ENCODE measurements around the gene RFX2. TPM values are rescaled to one million over a fixed set of nuclear protein-coding genes. Genes with fewer than 3 reads are reported as not detected.
"Not testable (repeated sequence)": the region's sequence is repeated elsewhere in the genome, so short reads cannot be mapped to it uniquely, and the experiment has no call there.

The RFX2 gene
- total RNA-seq, 3 donors from 2014 or later = 6.1 to 16.2 (median 9.2) TPM

DNA sequence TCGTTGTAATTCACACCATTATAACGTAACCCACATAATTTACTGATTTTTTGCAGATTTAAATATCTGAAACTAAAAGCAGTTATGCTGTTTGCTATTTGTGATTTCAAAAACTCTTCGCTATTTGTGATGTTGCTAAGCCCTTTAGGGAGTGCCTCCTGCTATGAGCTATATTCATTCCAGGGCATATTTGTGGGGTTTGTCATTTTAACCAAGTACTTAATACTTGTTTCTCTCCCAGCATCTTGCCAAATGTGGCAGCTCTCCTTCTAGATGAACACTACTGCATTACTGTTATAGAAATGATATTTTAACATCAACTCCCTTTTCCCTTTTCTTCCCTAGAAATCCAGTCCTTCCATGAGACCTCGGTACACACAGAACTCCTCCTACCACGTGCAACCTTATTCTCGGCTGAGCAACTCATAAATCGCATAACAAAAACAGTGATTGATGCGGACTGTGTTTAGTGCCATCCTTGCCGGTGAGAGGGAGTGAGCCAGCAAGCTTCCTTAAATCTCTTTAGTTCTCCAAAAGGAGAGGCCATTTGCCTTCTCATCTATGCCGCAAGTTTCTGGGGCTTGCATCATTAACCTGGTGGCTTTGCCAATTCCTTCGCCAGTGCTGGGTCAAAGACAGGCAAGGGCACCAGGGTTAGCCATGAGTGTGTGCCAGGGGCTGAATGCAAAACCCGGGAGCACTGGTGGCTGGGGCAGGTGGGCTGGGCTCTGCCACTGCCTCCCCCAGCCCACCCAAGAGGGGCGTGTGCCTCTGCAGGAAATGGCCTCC is 33.4 kb downstream of the RFX2 start:
- no peaks in the 10 kb centered on the region for H3K27me3 ChIP-seq
- H3K9me3 ChIP-seq = no peaks in the 10 kb centered on the region
- DNase-seq (ENCODE audit: low spot score in 2 of 2) = no peak
- H3K27ac ChIP-seq = peak overlapping the region; percentile 36 to 61
- H3K4me1 ChIP-seq = no peaks in the 10 kb centered on the region
- TF ChIP-seq POLR2AphosphoS5 (IDR thresholded peaks at IDR 0.05) (no peak), POLR2A (IDR thresholded peaks at IDR 0.05) (no peak)
- TF ChIP-seq, protein P1, sequence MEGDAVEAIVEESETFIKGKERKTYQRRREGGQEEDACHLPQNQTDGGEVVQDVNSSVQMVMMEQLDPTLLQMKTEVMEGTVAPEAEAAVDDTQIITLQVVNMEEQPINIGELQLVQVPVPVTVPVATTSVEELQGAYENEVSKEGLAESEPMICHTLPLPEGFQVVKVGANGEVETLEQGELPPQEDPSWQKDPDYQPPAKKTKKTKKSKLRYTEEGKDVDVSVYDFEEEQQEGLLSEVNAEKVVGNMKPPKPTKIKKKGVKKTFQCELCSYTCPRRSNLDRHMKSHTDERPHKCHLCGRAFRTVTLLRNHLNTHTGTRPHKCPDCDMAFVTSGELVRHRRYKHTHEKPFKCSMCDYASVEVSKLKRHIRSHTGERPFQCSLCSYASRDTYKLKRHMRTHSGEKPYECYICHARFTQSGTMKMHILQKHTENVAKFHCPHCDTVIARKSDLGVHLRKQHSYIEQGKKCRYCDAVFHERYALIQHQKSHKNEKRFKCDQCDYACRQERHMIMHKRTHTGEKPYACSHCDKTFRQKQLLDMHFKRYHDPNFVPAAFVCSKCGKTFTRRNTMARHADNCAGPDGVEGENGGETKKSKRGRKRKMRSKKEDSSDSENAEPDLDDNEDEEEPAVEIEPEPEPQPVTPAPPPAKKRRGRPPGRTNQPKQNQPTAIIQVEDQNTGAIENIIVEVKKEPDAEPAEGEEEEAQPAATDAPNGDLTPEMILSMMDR (IDR thresholded peaks at IDR 0.05) = no peak
- no peaks in the 10 kb centered on the region for H3K36me3 ChIP-seq
- H3K4me3 ChIP-seq = no peak overlapping the region
- intact Hi-C loops (cut with DNase I; ENCODE audit: low total_unique reads) = no loop called here

DNA sequence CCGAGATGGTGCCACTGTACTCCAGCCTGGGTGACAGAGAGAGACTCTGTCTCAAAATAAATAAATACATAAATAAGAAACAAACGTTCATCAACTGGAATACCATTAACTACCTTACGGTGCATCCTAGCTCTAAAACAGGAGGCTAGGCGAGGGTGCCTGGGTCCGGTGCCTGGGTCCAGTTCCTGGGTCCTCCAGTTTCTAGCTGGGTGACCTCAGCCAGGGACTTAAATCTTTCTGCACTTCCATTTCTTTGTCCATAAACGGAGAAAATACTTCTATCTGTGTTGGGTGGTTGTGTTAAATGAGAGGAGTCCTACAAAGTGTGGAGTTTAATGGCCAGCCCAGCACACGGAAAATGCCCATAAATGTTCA is 34.0 kb downstream of the RFX2 start:
- intact Hi-C loops (cut with DNase I; ENCODE audit: low total_unique reads) = no loop called here
- no peak for TF ChIP-seq POLR2AphosphoS5 (IDR thresholded peaks at IDR 0.05)
- TF ChIP-seq, protein P1 (IDR thresholded peaks at IDR 0.05) = no peak
- TF ChIP-seq POLR2A (IDR thresholded peaks at IDR 0.05) = no peak
- Histone ChIP-seq H3K36me3 (no peaks in the 10 kb centered on the region), H3K27me3 (no peaks in the 10 kb centered on the region), H3K27ac (peak overlapping the region; percentile 18 to 61), H3K4me3 (no peak overlapping the region), H3K4me1 (no peaks in the 10 kb centered on the region), H3K9me3 (no peaks in the 10 kb centered on the region)
- no peak for DNase-seq (ENCODE audit: low spot score in 2 of 2)

DNA sequence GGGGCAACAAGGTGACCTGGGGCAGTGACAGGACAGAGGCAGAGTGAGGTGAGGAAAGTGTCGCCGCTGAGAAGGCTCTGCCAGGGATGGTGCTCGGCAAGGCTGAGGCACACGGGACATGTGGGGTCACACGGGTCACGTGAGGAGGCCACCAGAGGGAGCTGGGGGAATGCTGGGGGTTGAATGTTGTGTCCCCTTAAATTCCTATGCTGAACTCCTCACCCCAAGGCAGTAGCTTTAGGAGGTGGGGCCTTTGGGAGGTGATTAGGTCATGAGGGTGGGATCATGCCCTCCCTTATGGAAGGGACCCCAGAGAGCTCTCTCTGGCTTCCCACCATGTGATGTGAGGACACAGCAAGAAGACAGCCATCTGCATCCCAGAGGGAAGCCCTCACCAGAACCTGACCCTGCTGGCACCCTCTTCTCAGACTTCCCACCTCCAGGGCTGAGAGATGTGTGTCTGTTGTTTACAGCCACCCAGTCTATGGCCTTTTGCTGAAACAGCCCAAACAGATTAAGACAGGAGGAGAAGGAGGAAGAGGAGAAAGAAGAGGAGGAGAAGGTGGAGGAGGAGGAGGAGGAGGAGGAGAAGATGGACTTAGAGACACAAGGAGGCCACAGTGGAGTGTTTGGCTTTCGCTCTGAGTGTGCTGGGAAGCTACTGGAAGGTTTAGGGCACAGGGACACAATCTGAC is 35.4 kb downstream of the RFX2 start:
- TF ChIP-seq POLR2A (IDR thresholded peaks at IDR 0.05) = no peak
- TF ChIP-seq, protein P1 (IDR thresholded peaks at IDR 0.05) = no peak
- no peaks in the 10 kb centered on the region for H3K36me3 ChIP-seq
- no peaks in the 10 kb centered on the region for H3K27me3 ChIP-seq
- peak in 1 of 2 donors; percentile 13 for DNase-seq (ENCODE audit: low spot score in 2 of 2)
- no peaks in the 10 kb centered on the region for H3K4me1 ChIP-seq
- H3K27ac ChIP-seq = peak overlapping the region in 1 of 2 donors; percentile 19
- H3K4me3 ChIP-seq = no peak overlapping the region
- no peaks in the 10 kb centered on the region for H3K9me3 ChIP-seq
- intact Hi-C loops (cut with DNase I; ENCODE audit: low total_unique reads) = loop anchor here (1.0 kb wide), 1 partner anchor 26 kb away; no protein-coding TSS in a partner anchor

DNA sequence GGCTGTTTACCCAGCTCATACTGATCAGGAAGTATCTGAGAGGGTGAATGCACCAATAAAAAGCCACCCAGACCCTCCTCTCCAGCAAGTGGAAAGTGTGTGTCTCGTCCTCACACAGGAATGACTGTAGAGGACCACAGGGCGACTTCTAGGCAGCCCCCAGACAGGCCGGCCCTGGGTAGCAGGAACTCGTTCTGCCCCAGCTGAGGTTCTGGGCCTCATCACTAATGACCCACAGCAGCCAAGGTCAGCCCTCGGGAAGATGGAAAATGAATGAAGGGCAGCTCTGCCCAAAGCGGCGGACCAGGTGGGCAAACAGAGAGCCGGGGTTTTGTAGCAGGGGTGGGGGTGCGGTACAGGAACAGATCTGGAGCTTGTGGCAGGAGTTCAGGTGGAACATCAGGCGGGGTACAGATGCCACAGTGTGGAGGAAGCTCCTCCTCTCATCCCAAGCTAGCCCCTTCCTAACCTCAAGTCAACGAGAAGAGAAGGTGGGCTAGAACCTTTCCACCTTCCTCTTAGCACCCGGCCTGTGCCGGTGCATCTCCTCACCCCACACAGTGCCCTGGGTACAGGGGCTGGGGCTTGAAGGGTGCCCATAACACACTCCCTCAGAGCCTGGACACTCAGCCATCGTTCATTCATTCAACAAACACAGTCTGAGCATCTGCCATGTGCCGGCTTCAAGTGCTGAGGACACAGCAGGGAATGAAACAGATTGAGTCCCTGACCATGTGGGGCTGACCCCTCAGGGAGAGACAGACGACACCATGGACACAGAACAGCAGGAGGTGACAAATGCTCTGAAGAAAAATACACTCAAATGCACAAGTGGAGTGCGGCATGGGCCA is 36.2 kb downstream of the RFX2 start:
- DNase-seq (ENCODE audit: low spot score in 2 of 2) = peak in 1 of 2 donors; percentile 12
- no peaks in the 10 kb centered on the region for H3K4me1 ChIP-seq
- intact Hi-C loops (cut with DNase I; ENCODE audit: low total_unique reads) = no loop called here
- peak overlapping the region in 1 of 2 donors; percentile 19 for H3K27ac ChIP-seq
- no peaks in the 10 kb centered on the region for H3K27me3 ChIP-seq
- no peaks in the 10 kb centered on the region for H3K36me3 ChIP-seq
- TF ChIP-seq POLR2AphosphoS5 (IDR thresholded peaks at IDR 0.05) = no peak
- TF ChIP-seq, protein P1 (IDR thresholded peaks at IDR 0.05) = no peak
- no peak for TF ChIP-seq POLR2A (IDR thresholded peaks at IDR 0.05)
- H3K9me3 ChIP-seq = no peaks in the 10 kb centered on the region
- no peak overlapping the region for H3K4me3 ChIP-seq

DNA sequence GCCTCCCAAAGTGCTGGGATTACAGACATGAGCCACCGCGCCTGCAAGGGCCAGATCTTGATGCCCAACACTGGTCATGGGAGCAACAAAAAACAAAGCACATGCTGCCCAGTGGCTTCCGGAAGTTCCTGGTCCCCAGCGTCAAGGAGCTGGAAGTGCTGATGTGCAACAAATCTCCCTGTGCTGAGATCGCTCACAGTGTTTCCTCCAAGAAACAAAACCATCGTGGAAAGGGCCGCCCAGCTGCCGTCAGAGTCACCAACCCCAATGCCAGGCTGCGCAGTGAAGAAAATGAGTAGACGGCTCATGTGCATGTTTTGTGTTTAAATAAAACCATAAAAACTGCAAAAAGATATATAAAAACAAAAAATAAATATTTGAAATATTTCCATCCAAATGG is 37.1 kb downstream of the RFX2 start:
- H3K36me3 ChIP-seq; H3K27me3 ChIP-seq; DNase-seq (ENCODE audit: low spot score in 2 of 2); H3K27ac ChIP-seq; intact Hi-C loops (cut with DNase I; ENCODE audit: low total_unique reads); H3K4me3 ChIP-seq; H3K4me1 ChIP-seq; H3K9me3 ChIP-seq: not testable (repeated sequence)

Data from breast epithelium (tissue), 4 donors.